Glomerular visceral epithelial cell (primary cell): ENCODE data around the gene SPINDOC.
"Not testable (repeated sequence)": the region's sequence is repeated elsewhere in the genome, so short reads cannot be mapped to it uniquely, and the experiment has no call there.

ENCODE experiments used
- DNase-seq: peaks from one replicate; pipeline ENCODE4 v3.0.0-alpha.2; 2016; ENCODE audit errors: extremely low spot score

SPINDOC gene

GRCh38 chr11:63791495-63792167, 21.6 kb upstream of the SPINDOC start:
- DNase-seq, result no peak

- DNase-seq, result no peak
Observed at GRCh38 chr11:63793161-63793560, 20.1 kb upstream of the SPINDOC start.

GRCh38 chr11:63795066-63795465, 18.2 kb upstream of the SPINDOC start:
- no peak for DNase-seq

- no peak for DNase-seq
Observed at GRCh38 chr11:63800921-63801320, 12.3 kb upstream of the SPINDOC start.

GRCh38 chr11:63802637-63803414, 10.4 kb upstream of the SPINDOC start:
- peak; percentile 44 for DNase-seq

- DNase-seq, result no peak
Observed at GRCh38 chr11:63804259-63804658, 9.0 kb upstream of the SPINDOC start.

- DNase-seq, result no peak
Observed at GRCh38 chr11:63805844-63806415, 7.3 kb upstream of the SPINDOC start.

- not testable (repeated sequence) for DNase-seq
Observed at GRCh38 chr11:63810383-63810782, 2.9 kb upstream of the SPINDOC start.

- DNase-seq, result no peak
Observed at GRCh38 chr11:63811522-63811921, 1.7 kb upstream of the SPINDOC start.

GRCh38 chr11:63813563-63814382, 517 bp downstream of the SPINDOC start:
- DNase-seq, result peak; percentile 44

- DNase-seq, result no peak
Observed at GRCh38 chr11:63814383-63814736, 1.1 kb downstream of the SPINDOC start.

GRCh38 chr11:63816166-63816565, 2.9 kb downstream of the SPINDOC start:
- no peak for DNase-seq

GRCh38 chr11:63816732-63817131, 3.5 kb downstream of the SPINDOC start:
- no peak for DNase-seq

- DNase-seq, result no peak
Observed at GRCh38 chr11:63817758-63818498, 4.7 kb downstream of the SPINDOC start.

GRCh38 chr11:63818609-63819008, 5.4 kb downstream of the SPINDOC start:
- no peak for DNase-seq

- no peak for DNase-seq
Observed at GRCh38 chr11:63821411-63821810, 8.2 kb downstream of the SPINDOC start.

GRCh38 chr11:63826471-63827190, 13.4 kb downstream of the SPINDOC start:
- no peak for DNase-seq

- peak; percentile 39 for DNase-seq
Observed at GRCh38 chr11:63829823-63830489, 16.7 kb downstream of the SPINDOC start.

- no peak for DNase-seq
Observed at GRCh38 chr11:63831326-63831725, 18.1 kb downstream of the SPINDOC start.

GRCh38 chr11:63832336-63832735, 19.1 kb downstream of the SPINDOC start:
- no peak for DNase-seq
